Measurements from ENCODE around the gene ADISSP.

- TF ChIP-seq CTCF (conservative IDR thresholded peaks at IDR 0.05 in 1 of 2, IDR thresholded peaks at IDR 0.05 in 1 of 2; ENCODE audit: low read depth in 1 of 2, low read length in 2 of 2) (no peak), EZH2 (IDR thresholded peaks at IDR 0.05; ENCODE audit: low read length, missing control alignments) (no peak)
Measured at GRCh38 chr20:3804781-3805180, 37.2 kb upstream of the ADISSP start.
